ENCODE data around the gene SYNDIG1. TPM values are rescaled to one million over a fixed set of nuclear protein-coding genes. Genes with fewer than 3 reads are reported as not detected.

The SYNDIG1 gene
- total RNA-seq, 1 donor from 2014 or later: 11.0 TPM

DNA sequence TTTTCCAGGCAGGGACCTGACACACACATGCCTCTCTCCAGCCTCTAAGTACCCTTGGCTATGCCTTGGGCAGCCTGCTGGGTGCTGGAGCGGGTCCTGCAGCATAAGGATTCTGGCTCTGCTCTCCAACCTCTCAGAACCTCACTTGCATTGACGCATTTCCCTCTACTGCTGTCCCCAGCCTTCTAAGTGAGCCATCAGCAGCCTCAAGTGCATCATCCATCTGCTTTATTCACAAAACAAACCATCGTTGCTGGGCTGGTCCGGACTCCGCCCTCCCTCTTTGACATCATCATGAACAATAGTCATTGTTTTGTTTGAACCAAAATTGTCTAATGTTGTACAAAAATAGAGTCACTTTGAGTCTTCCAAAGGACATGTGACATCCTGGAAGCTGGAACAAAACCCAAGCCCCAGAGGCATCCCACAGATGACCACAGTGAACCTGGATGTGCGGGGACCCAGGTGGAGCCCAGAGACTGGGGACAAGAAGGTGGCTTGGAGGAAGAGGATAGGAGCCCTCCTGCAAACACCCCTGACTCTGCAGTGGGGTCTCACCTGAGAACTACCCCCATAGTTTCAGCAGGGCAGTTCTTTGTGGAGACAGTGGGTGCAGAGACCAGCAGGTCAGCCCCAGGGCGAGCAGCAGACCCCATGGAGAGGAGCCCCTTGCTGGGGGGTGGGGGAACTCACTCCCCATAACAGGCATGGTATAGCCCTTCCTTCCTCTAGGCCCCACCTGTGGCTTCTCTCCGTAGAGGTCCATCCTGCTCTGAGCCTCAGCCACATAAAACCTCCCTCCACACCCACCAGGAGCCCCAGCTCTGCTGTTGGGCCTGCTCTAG is 230.1 kb downstream of the SYNDIG1 start:
- no peak for ATAC-seq
- no peak for DNase-seq
- intact Hi-C loops (cut with micrococcal nuclease): no loop called here

- DNase-seq (no peak), ATAC-seq (no peak)
- intact Hi-C loops (cut with micrococcal nuclease): no loop called here
These were observed 230.9 kb downstream of the SYNDIG1 start for GRCh38 chr20:24700166-24700860.

- DNase-seq (no peak), ATAC-seq (no peak)
- intact Hi-C loops (cut with micrococcal nuclease): no loop called here
These were observed 231.6 kb downstream of the SYNDIG1 start for GRCh38 chr20:24701027-24701426.

GRCh38 chr20:24701668-24702067 is 232.2 kb downstream of the SYNDIG1 start:
- no peak for ATAC-seq
- intact Hi-C loops (cut with micrococcal nuclease): no loop called here

DNA sequence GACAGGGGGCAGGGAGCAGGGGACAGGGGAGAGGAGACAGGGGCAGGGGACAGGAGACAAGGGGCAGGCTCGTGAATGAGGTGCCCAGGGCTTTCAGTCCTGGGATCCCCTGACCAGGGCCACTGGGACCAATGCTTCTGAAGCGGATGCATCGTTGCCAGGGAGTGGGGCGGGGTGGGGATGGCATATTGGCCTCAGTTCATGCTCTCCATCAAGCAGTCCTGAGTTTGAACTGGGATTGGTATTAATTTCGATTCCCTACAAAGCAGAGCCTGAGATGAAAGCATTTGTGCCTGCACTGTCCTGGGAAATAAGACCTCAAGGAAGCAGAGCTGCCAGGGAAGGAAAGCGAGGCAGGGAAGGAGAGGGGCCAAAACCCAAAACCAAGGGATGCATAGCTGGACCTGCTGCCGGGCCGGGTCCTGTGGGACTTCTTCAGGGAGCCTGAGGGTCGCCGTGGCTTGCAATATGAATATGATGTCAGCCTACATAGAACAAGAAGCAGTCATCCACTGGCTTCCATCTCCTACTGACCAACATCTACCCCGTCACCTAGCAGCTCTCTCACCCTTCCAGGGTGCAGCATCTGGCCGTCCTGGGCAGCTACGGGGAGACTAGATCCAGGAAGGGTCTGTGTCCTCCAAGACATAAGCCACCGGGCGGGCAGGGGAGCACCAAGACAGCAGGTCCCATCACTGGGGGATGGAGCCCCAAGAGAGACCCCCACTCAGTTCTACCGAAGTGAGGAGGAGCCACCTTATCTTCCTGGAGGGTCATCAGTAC is 233.3 kb downstream of the SYNDIG1 start:
- intact Hi-C loops (cut with micrococcal nuclease): no loop called here
- DNase-seq (no peak), ATAC-seq (no peak)

More at GRCh38 chr20:24701668-24702067, 232.2 kb downstream of the SYNDIG1 start:
- no peak for DNase-seq

GRCh38 chr20:24703284-24703610 is 233.8 kb downstream of the SYNDIG1 start:
- no peak for DNase-seq
- no peak for ATAC-seq
- intact Hi-C loops (cut with micrococcal nuclease): no loop called here

- intact Hi-C loops (cut with micrococcal nuclease): no loop called here
- ATAC-seq (no peak), DNase-seq (no peak)
These were observed 235.5 kb downstream of the SYNDIG1 start for GRCh38 chr20:24704899-24705298.

GRCh38 chr20:24705486-24705885 is 236.1 kb downstream of the SYNDIG1 start:
- DNase-seq (no peak), ATAC-seq (no peak)
- intact Hi-C loops (cut with micrococcal nuclease): no loop called here

- ATAC-seq (no peak), DNase-seq (no peak)
- intact Hi-C loops (cut with micrococcal nuclease): no loop called here
These were observed 239.2 kb downstream of the SYNDIG1 start for GRCh38 chr20:24708411-24709295.

All from left ventricle myocardium superior (tissue), 1 donor.